ENCODE results near the gene HPCA. TPM values are rescaled to one million over a fixed set of nuclear protein-coding genes. Genes with fewer than 3 reads are reported as not detected.
A peak's percentile ranks its signal among the peaks of the same experiment; 100 is the strongest.

The HPCA gene
- total and polyA plus RNA-seq, 3 experiments from 2014 or later, result not detected

DNA sequence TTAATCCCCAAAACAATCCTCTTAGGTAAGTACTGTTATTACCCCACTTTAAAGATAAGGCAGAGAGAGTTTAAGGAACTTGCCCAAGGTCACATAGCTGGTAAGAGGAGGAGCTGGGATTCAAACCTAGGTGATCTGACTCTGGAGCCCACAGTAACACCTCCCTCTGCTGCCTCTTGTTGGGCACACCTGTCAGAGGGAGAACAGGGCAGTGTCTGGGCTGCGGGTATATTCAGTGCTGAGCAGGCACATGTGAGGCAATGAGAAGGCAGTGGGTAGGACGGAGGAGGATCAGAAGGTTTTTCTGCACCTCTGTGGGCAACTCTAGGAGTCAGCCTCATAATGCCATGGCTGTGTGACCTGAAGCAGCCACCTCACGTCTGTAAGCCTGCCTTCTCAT lies 1.8 kb downstream of the HPCA start:
- CTCF ChIA-PET, result no interaction called here
- H3K27me3 ChIP-seq (ENCODE audit: insufficient read depth, low read length, poor library complexity, severe bottlenecking), result peaks cover 48% of the 10 kb centered on the region

DNA sequence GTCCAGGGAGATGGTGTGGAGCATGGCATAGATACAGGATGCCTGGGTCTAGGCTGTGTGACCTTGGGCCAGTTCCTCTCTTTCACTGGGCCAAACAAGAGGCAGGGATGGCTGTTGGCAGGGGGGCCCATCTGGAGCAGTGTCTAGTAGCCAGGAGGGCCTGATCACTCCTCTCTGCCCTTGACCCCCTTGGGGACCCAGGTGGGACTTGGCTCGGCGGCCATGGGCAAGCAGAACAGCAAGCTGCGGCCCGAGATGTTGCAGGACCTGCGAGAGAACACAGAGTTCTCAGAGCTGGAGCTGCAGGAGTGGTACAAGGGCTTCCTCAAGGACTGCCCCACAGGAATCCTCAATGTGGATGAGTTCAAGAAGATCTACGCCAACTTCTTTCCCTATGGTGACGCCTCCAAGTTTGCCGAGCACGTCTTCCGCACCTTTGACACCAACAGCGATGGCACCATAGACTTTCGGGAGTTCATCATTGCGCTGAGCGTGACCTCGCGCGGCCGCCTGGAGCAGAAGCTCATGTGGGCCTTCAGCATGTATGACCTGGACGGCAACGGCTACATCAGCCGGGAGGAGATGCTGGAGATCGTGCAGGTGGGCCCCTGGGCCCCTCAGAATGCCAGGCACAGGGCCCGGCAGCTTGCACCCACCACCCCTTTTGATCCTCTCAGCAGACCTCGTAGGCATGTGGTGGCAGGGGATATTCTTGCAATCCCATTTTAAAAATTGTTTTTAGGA lies 2.6 kb downstream of the HPCA start:
- Mint-ChIP-seq H3K9me3 (peaks cover 0 to 2% (median 0%) of the 10 kb centered on the region in 5 donors), H3K36me3 (peaks cover 0 to 16% (median 0%) of the 10 kb centered on the region in 3 donors), H3K27me3 (peaks cover 50 to 81% of the 10 kb centered on the region in 2 donors), H3K4me1 (peaks cover 9 to 20% (median 15%) of the 10 kb centered on the region in 3 donors), H3K27ac (no peak overlapping the region), H3K4me3 (no peak overlapping the region)
- Histone ChIP-seq H3K27ac (ENCODE audit: low read depth, low read length) (no peak overlapping the region), H3K27me3 (ENCODE audit: insufficient read depth, low read length, poor library complexity, severe bottlenecking) (peaks cover 52% of the 10 kb centered on the region), H3K4me1 (ENCODE audit: insufficient read depth, low read length) (no peaks in the 10 kb centered on the region), H3K4me3 (ENCODE audit: low read length) (no peak overlapping the region), H3K36me3 (ENCODE audit: insufficient read depth, low read length) (no peaks in the 10 kb centered on the region), H3K9me3 (ENCODE audit: low read length) (no peaks in the 10 kb centered on the region)
- DNase-seq, result no peak
- ChIA-PET POLR2A (no interaction called here), CTCF (interaction anchor here (0.9 kb wide), 1 partner anchor 13 kb away, joined by 3 read pairs; no protein-coding TSS in a partner anchor)

More for the DNA sequence above, 1.8 kb downstream of the HPCA start:
- Mint-ChIP-seq H3K4me1 (peaks cover 9 to 16% (median 12%) of the 10 kb centered on the region in 3 donors), H3K27me3 (peaks cover 53 to 85% of the 10 kb centered on the region in 2 donors), H3K27ac (no peak overlapping the region), H3K4me3 (no peak overlapping the region), H3K9me3 (peaks cover 0 to 2% (median 0%) of the 10 kb centered on the region in 5 donors), H3K36me3 (peaks cover 0 to 16% (median 0%) of the 10 kb centered on the region in 3 donors)
- POLR2A ChIA-PET, result interaction anchor here (0.6 kb wide), 1 partner anchor 916 kb away, joined by 3 read pairs; no protein-coding TSS in a partner anchor
- no peak overlapping the region for H3K27ac ChIP-seq (ENCODE audit: low read depth, low read length)
- H3K36me3 ChIP-seq (ENCODE audit: insufficient read depth, low read length), result no peaks in the 10 kb centered on the region
- H3K4me3 ChIP-seq (ENCODE audit: low read length), result no peak overlapping the region
- H3K4me1 ChIP-seq (ENCODE audit: insufficient read depth, low read length), result no peaks in the 10 kb centered on the region
- H3K9me3 ChIP-seq (ENCODE audit: low read length), result no peaks in the 10 kb centered on the region
- DNase-seq, result no peak

DNA sequence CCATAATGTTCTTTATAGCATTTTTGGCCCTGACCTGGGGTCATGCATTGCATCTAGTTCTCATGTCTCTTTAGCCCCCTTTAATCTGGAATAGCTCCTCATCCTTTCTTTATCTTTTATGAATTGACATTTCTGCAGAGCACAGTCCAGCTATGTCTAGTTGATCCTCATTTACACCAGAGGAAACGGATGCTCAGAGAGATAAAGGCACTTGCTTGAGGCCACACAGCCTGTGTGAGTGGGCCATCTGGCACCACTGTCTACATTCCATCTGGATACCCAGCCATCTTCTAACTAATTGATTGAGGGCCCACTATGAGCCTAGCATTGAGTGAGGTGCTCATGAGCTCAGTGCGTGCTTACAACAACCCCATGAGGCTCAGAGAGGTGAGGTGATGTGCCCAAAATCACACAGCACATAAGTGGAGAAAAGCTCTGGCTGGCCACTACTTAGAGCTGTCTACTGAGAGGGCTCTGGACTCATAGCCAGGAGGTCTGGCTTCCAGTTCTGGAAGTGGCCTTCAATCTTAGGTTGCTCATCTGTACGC lies 3.5 kb downstream of the HPCA start:
- no peaks in the 10 kb centered on the region for H3K36me3 ChIP-seq (ENCODE audit: insufficient read depth, low read length)
- peaks cover 50 to 76% of the 10 kb centered on the region in 2 donors for H3K27me3 Mint-ChIP-seq
- ChIA-PET POLR2A (interaction anchor here (0.5 kb wide), 1 partner anchor 19 kb away, joined by 4 read pairs; no protein-coding TSS in a partner anchor), CTCF (interaction anchor here (0.9 to 1.4 kb wide), 2 partner anchors 14 to 177 kb away, joined by 3 to 6 read pairs; no protein-coding TSS in a partner anchor)
- H3K9me3 Mint-ChIP-seq, result peaks cover 0 to 2% (median 0%) of the 10 kb centered on the region in 5 donors
- H3K4me3 Mint-ChIP-seq, result peak overlapping the region in 1 of 7 donors; percentile 48
- H3K9me3 ChIP-seq (ENCODE audit: low read length), result no peaks in the 10 kb centered on the region
- H3K36me3 Mint-ChIP-seq, result peaks cover 0 to 16% (median 0%) of the 10 kb centered on the region in 3 donors
- H3K27me3 ChIP-seq (ENCODE audit: insufficient read depth, low read length, poor library complexity, severe bottlenecking), result peaks cover 54% of the 10 kb centered on the region
- H3K27ac ChIP-seq (ENCODE audit: low read depth, low read length), result no peak overlapping the region
- H3K27ac Mint-ChIP-seq, result no peak overlapping the region
- H3K4me3 ChIP-seq (ENCODE audit: low read length), result no peak overlapping the region
- peaks cover 9 to 21% (median 15%) of the 10 kb centered on the region in 3 donors for H3K4me1 Mint-ChIP-seq
- H3K4me1 ChIP-seq (ENCODE audit: insufficient read depth, low read length), result no peaks in the 10 kb centered on the region
- DNase-seq, result no peak

DNA sequence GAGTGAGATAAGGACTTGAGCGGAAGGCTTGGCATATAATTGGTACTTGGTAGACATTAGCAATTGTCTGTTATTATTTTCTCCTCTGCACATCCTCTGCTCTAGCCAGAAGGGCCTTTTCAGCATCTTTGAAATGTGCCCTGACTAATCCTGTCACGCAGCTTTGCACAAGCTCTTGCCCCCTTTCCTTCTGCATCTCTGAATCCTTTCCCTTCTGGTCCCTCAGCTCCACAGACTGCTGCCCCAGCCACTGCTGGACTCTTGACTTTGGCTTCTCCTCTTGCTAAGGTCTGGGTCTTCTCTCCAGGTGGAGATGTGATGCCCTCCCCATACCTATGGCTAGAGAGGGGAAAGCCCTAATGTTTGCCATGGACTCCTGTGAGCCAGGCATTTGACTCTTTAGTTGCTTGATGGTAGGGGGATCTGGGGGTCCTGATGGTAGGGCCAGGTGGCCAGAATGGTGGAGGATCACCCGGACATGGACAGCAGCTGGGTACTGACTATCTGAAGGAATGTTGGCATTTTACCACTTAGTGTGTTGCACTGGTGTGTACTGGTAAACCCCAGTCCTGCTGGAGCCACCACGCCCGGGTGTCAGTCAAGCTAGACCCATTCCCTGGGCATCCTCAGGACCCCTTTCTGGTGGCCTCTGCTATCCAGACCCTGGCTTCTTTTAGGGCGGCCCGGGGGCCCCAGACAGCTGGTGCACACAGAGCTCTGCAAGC lies 4.4 kb downstream of the HPCA start:
- Mint-ChIP-seq H3K9me3 (peaks cover 0 to 2% (median 0%) of the 10 kb centered on the region in 5 donors), H3K27me3 (peaks cover 43 to 73% of the 10 kb centered on the region in 2 donors), H3K27ac (no peak overlapping the region), H3K4me1 (peaks cover 9 to 14% (median 11%) of the 10 kb centered on the region in 3 donors), H3K36me3 (peaks cover 0 to 16% (median 0%) of the 10 kb centered on the region in 3 donors), H3K4me3 (peak overlapping the region in 2 of 7 donors; percentile 37 to 48)
- CTCF ChIA-PET, result interaction anchor here (1.4 kb wide), 1 partner anchor 178 kb away, joined by 6 read pairs; no protein-coding TSS in a partner anchor
- no peaks in the 10 kb centered on the region for H3K4me1 ChIP-seq (ENCODE audit: insufficient read depth, low read length)
- DNase-seq, result no peak
- H3K4me3 ChIP-seq (ENCODE audit: low read length), result no peak overlapping the region
- POLR2A ChIA-PET, result interaction anchor here (0.5 kb wide), 1 partner anchor 18 kb away, joined by 4 read pairs; no protein-coding TSS in a partner anchor
- no peaks in the 10 kb centered on the region for H3K9me3 ChIP-seq (ENCODE audit: low read length)
- no peak overlapping the region for H3K27ac ChIP-seq (ENCODE audit: low read depth, low read length)
- H3K36me3 ChIP-seq (ENCODE audit: insufficient read depth, low read length), result no peaks in the 10 kb centered on the region
- H3K27me3 ChIP-seq (ENCODE audit: insufficient read depth, low read length, poor library complexity, severe bottlenecking), result peaks cover 54% of the 10 kb centered on the region

DNA sequence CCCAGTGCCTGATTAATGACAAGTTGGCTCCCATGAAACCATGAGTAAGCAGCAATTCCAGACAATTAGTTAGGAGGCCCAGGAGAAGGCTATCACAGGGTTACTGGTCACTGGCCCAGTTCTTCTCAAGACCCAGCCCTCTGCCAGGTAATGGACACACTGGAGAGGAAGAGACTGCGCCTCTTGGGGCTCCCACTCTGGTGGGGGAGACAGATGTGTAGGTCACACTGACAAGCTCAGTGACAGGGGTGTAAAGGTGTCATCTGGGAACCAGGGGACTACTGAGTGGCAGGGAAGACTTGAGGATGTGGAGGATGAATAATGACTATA lies 4.9 kb downstream of the HPCA start:
- DNase-seq, result no peak
- H3K36me3 Mint-ChIP-seq, result peaks cover 0 to 16% (median 0%) of the 10 kb centered on the region in 3 donors
- Histone ChIP-seq H3K4me1 (ENCODE audit: insufficient read depth, low read length) (no peaks in the 10 kb centered on the region), H3K4me3 (ENCODE audit: low read length) (no peak overlapping the region), H3K36me3 (ENCODE audit: insufficient read depth, low read length) (no peaks in the 10 kb centered on the region), H3K27ac (ENCODE audit: low read depth, low read length) (no peak overlapping the region), H3K9me3 (ENCODE audit: low read length) (no peaks in the 10 kb centered on the region), H3K27me3 (ENCODE audit: insufficient read depth, low read length, poor library complexity, severe bottlenecking) (peaks cover 54% of the 10 kb centered on the region)
- peaks cover 0 to 2% (median 0%) of the 10 kb centered on the region in 5 donors for H3K9me3 Mint-ChIP-seq
- H3K4me1 Mint-ChIP-seq, result peaks cover 9 to 12% (median 11%) of the 10 kb centered on the region in 3 donors
- CTCF ChIA-PET, result interaction anchor here (1.3 kb wide), 1 partner anchor 9 kb away, joined by 3 read pairs; no protein-coding TSS in a partner anchor
- H3K27ac Mint-ChIP-seq, result no peak overlapping the region
- H3K4me3 Mint-ChIP-seq, result peak overlapping the region in 2 of 7 donors; percentile 29 to 58
- peaks cover 44 to 75% of the 10 kb centered on the region in 2 donors for H3K27me3 Mint-ChIP-seq
- POLR2A ChIA-PET, result no interaction called here

DNA sequence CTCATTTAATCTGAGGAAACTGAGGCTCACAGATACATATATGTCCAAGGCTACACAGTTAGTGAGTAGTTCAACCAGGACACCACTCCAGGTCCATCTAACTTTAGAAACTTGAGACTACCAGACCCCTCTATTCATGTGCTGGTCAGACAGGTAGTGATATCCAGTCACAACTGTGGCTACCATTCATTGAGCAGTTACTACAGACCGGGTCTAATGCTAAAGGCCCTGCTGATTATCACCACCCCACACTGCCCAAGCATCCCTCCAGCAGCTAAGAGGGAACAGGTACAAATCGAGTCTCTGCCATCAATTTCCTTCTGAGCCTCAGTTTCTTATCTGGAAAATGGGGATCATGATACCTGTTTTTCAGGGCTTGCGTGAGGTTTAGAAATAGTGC lies 5.3 kb downstream of the HPCA start:
- POLR2A ChIA-PET, result no interaction called here
- H3K27ac ChIP-seq (ENCODE audit: low read depth, low read length), result no peak overlapping the region
- CTCF ChIA-PET, result interaction anchor here (1.3 to 1.5 kb wide), 2 partner anchors 10 to 179 kb away, joined by 3 to 9 read pairs; no protein-coding TSS in a partner anchor
- DNase-seq, result no peak
- Mint-ChIP-seq H3K4me3 (peak overlapping the region in 3 of 7 donors; percentile 5 to 74 (median 56)), H3K36me3 (peaks cover 0 to 16% (median 0%) of the 10 kb centered on the region in 3 donors), H3K4me1 (peaks cover 9 to 12% (median 11%) of the 10 kb centered on the region in 3 donors), H3K27me3 (peaks cover 46 to 79% of the 10 kb centered on the region in 2 donors), H3K27ac (no peak overlapping the region), H3K9me3 (peaks cover 0 to 2% (median 0%) of the 10 kb centered on the region in 5 donors)
- H3K27me3 ChIP-seq (ENCODE audit: insufficient read depth, low read length, poor library complexity, severe bottlenecking), result peaks cover 54% of the 10 kb centered on the region
- H3K4me1 ChIP-seq (ENCODE audit: insufficient read depth, low read length), result no peaks in the 10 kb centered on the region
- H3K9me3 ChIP-seq (ENCODE audit: low read length), result no peaks in the 10 kb centered on the region
- H3K4me3 ChIP-seq (ENCODE audit: low read length), result no peak overlapping the region
- no peaks in the 10 kb centered on the region for H3K36me3 ChIP-seq (ENCODE audit: insufficient read depth, low read length)

DNA sequence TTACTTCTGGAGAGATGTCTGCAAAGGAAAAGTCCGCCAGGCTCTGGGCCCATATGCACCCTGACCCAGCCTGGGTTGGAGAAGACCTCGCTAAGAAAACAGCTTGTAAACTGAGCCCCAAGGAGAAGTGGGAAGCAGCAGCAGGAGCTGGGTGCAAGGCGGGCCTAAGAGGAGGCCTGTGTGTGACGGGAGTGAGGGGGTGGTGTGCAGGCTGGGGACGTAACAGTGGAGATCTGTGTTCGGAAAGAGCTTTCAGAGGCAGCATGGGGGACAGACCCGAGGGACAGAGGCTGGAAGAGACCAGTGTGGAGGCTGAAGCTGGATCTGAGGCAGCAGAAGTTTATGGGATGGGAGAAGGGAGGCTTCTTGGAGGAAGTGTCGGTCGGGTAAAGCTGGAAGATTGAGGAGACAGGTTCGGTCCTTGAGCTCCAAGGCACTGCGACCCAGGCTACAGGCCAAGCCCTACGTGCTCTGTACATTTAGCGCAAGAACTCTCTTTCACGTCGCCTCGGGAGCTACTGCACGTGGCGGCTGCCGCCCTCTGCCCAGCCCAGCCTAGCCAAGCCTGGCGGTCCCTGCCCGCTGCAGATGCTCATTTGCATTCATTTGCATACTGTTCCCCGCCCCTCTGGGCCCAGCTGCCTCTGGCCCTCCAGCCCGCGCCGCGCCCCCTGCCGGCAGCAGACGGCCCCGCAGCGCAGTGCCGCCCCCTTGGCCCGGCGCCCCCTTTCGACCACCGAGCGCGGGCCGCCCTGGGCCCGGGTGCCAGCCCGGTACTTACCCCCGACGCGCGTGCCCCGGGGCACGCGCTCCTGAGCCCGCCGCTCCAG lies 6.3 kb downstream of the HPCA start:
- Histone ChIP-seq H3K27me3 (ENCODE audit: insufficient read depth, low read length, poor library complexity, severe bottlenecking) (peaks cover 46% of the 10 kb centered on the region), H3K4me1 (ENCODE audit: insufficient read depth, low read length) (no peaks in the 10 kb centered on the region), H3K4me3 (ENCODE audit: low read length) (no peak overlapping the region), H3K9me3 (ENCODE audit: low read length) (no peaks in the 10 kb centered on the region), H3K27ac (ENCODE audit: low read depth, low read length) (no peak overlapping the region), H3K36me3 (ENCODE audit: insufficient read depth, low read length) (no peaks in the 10 kb centered on the region)
- peak in 2 of 5 donors; percentile 20 to 32 for DNase-seq
- Mint-ChIP-seq H3K4me1 (peaks cover 9 to 12% (median 10%) of the 10 kb centered on the region in 3 donors), H3K4me3 (peak overlapping the region; percentile 54 to 80 (median 67)), H3K27me3 (peaks cover 45 to 76% of the 10 kb centered on the region in 2 donors), H3K9me3 (peaks cover 0 to under 1% (median 0%) of the 10 kb centered on the region in 5 donors), H3K36me3 (peaks cover 0 to 16% (median 0%) of the 10 kb centered on the region in 3 donors), H3K27ac (peak overlapping the region in 3 of 8 donors; percentile 4 to 70 (median 6))
- CTCF ChIA-PET, result interaction anchor here (0.8 to 1.5 kb wide), 5 partner anchors 11 to 180 kb away, joined by 3 to 9 read pairs (median 3); no protein-coding TSS in a partner anchor
- POLR2A ChIA-PET, result interaction anchor here (0.5 kb wide), 1 partner anchor 290 kb away, joined by 5 read pairs; no protein-coding TSS in a partner anchor

Data from CD8-positive, alpha-beta memory T cell (primary cell).